Stimulated activated CD4-positive, alpha-beta T cell treated with anti-CD3 and anti-CD28 coated beads, TNF-alpha, amount 100 ng/mL, for 48 hours (primary cell): ENCODE results near the gene SCN2A.
"Not testable (repeated sequence)": the region's sequence is repeated elsewhere in the genome, so short reads cannot be mapped to it uniquely, and the experiment has no call there.

Experiments used
- DNase-seq, 3 donors: peaks; one replicate each; pipeline ENCODE4 v3.0.0-alpha.2; 2020; ENCODE audit warnings: low read depth in 3 of 3

Gene SCN2A

DNA sequence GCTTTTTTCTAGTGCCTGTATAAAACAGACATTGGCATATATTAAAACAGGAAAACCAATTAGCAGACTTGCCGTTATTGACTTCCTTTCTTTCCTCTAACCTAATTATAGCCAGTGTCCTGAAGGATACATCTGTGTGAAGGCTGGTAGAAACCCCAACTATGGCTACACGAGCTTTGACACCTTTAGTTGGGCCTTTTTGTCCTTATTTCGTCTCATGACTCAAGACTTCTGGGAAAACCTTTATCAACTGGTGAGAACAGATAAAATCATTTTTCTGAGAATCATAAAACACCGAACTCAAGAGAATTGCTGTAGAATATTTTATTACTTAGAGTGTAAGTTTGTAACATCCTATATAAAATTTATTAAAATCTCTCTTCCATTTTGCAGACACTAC, 74.3 kb downstream of the SCN2A start:
- no peak for DNase-seq

DNA sequence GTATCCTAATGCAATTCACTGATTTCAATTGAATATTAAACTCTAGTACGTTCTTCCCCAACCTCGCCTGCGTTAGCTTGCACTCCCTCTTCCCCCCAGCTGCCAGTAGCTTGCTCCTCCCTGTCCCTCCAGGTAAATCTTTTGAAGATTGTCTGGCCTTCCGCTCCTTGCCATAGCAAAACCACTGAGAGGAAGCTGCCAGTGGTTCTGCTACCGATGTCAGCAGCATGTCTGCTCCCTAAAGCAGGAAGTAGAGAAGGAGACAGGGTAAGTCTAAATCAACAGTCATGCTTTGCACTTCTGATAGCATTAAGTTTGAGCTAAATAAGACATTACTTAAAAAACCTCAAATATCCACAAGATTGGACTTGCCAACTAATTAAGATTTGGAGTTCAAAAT, 89.1 kb downstream of the SCN2A start:
- no peak for DNase-seq

- not testable (repeated sequence) for DNase-seq
Measured at GRCh38 chr2:165344276-165344675, 105.1 kb downstream of the SCN2A start.

GRCh38 chr2:165348441-165348840, 109.2 kb downstream of the SCN2A start:
- DNase-seq, result no peak

DNA sequence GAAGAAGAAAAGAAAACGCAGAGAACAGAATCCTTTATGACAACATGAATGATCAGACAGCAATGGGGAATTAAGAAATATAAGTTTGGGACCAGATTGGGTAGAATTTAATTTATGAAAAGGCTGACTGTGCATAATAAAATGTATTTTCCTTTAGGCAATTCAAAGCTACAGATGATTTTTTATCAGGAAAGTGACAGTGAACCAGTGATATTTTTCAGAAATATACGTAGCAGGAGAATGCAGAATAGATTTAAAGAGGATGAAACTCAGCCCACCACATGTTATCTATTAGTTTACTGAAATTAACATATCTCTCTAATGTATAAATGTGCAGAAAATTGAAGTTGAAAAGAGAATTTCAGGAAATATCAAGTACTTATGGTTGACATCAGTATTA, 110.0 kb downstream of the SCN2A start:
- no peak for DNase-seq

GRCh38 chr2:165357758-165358157, 118.5 kb downstream of the SCN2A start:
- no peak for DNase-seq

DNA sequence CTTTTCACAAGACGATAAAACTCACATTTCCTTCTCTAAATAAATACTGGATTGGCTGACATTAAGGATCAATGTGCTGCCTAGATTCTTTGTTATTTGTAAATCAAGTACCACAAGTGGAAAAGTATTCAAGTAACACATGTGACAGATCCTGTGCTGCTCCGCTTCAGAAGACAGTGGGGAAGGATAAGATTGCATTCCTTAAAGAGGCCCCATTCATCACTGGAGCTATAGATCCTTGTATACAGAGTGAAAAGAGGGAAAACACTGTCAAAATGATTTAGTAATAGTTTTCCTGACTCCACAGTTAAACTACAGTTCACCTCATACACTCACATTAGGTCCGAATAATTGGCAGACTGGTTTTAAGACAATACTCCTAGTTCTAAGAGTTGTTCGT, 122.3 kb downstream of the SCN2A start:
- no peak for DNase-seq

DNA sequence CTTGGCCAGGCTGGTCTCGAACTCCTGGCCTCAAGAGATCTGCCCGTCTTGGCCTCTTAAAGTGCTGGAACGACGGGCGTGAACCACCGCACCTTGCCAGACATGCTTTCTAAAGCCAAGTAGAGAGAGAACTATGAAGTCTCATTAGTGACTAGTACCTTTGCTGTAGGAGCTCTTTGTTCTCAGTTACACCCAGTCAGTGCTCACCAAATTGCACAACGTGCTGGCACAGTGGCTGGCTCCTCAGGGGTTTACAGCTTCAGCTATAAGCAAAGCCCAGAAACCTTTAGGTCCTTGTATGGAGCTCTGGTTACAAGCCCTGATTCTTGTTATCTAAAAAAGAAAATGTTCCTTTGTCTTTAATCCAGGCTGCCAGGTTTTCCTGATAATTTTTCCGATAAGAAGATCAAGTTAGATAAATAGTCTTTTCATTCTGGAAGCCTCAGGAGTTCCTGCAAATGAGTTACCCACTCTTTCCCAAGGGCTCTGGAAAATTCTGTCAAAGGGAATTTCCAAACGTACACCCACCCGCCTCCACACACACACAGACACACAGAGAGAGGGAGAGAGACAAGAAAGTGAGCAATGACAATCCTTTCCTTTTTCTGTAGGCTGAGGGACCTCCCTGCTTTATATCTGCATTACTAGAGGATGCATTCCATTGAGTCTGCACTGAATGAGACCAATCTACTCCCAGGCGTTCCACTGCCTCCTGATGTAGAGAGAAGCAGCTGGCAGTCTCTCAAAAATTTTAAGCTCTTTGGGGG, 130.1 kb downstream of the SCN2A start:
- no peak for DNase-seq

DNA sequence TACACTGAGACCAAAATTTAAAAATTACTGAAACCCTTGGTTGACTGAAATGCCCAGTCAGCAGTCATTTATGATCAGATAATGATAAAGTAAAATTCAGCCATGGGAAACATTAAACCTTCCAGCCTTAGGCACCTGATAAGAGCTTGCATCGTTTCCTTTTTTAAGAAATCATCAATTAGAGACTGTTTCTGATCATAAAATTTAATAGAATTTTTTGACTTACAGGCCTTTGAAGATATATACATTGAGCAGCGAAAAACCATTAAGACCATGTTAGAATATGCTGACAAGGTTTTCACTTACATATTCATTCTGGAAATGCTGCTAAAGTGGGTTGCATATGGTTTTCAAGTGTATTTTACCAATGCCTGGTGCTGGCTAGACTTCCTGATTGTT, 130.7 kb downstream of the SCN2A start:
- no peak for DNase-seq

DNA sequence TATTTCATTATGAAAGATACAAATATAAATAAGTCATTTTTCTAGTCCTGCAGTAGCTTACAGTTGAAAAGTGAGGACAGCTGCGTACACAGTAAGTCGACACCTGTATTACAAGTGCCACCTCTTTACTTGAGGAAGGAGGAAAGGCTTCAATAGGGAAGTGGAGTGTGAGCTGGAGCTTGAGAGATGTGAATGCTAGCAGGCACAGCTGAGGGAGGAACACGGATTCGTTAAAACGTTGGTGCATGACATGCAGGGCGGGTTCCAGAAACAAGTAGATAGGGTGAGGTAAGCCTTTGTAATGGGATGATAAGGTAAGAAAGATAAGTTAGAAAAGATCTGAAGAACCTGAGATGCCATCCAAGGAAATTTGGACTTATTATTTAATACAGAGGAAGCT, 132.1 kb downstream of the SCN2A start:
- no peak for DNase-seq

DNA sequence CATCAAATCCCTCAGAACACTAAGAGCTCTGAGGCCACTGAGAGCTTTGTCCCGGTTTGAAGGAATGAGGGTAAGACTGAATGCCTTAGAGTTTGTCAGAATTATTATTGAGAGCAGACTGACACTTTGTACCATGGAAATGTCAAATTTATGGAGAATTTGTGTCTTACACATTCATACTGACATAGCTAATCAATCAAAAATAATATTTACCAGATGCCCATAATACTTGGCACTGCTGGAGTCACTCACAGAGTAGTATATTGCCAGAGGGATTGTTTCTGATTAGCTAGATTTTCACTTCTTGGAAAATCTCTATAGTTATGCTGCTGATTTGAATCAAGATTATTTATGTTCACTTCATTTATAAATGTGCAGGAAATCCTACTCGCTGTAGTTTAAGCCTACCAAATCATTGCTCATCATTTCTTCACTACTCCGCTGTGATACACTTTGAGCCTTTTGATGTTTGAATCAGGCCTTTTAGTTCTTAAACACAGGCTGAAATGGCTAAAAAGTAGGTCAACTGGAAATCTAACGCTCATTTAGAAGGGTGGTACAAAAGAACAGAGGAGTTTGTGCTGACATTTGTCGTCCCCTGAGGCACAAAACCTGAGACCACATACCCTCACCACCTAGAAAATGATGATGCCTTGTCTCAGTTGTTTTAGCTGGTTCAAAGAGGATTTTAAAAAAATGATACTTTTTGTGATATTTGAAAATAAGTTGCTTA, 134.2 kb downstream of the SCN2A start:
- DNase-seq, result no peak

GRCh38 chr2:165376571-165376975, 137.4 kb downstream of the SCN2A start:
- no peak for DNase-seq

GRCh38 chr2:165382362-165382761, 143.1 kb downstream of the SCN2A start:
- DNase-seq, result no peak

- DNase-seq, result no peak
Measured at GRCh38 chr2:165390875-165391274, 151.7 kb downstream of the SCN2A start.

DNA sequence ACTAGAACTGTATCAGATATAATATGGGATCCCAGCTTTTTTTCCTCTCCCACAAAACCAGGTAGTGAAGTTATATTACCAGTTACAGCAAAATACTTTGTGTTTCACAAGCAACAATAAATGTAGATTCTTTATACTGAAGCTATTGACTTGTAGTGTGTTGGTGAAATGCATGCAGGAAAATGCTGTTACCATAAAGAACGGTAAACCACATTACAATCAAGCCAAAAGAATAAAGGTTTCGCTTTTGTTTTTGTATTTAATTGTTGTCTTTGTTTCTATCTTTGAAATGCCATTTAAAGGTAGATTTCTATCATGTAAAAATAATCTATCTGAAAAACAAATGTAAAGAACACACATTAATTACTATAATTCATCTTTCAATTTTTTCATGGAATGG, 152.6 kb downstream of the SCN2A start:
- no peak for DNase-seq

- DNase-seq, result peak in 2 of 3 donors; percentile 2 to 6
Measured at GRCh38 chr2:165398603-165399002, 159.4 kb downstream of the SCN2A start.

DNA sequence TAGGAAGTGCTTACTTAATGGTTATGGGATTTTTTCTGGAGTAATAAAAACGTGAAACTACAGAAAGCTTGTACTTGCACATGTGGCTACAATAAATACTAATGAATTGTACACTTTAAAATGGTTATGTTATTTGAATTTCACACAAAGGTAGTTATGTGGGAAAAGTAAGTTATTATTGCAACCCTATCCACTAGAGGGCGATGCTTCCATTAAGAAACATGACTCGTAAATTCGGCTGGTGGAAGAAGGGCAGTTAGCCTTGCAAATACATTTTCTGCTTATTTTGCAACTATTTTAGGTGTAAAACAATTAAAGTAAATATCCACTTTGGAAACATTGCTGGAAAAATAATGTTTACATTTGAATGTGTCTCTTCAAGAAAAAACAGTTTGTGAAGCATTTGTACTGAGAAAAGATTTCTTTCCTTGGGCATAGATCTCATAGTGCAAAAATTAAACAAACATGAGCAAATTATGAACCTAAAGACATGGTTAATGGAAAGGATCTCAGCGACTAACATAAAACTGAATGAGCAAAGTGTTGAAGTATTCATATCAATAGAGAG, 162.2 kb downstream of the SCN2A start:
- peak in 2 of 3 donors; percentile 0 to 19 for DNase-seq

- no peak for DNase-seq
Measured at GRCh38 chr2:165402162-165402561, 162.9 kb downstream of the SCN2A start.

DNA sequence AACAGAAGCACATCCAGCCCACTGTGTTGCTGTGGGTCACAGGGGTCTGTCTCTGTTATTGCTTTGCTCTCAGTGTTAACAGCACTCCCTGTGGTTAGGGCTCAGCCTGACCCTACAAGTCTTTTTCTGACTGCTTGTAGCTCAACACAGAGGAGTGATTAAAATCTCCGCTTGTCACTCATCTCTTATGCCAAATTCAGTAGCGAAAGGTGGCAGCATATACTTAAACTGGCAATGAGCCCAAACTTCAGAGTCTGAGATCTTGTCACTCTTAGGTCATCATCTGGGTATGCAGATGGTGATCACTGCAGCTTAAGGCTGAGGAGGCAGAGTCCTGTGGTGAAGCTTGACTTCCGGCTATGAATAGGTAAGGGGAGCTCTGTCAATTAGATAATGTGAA, 167.0 kb downstream of the SCN2A start:
- DNase-seq, result no peak

- no peak for DNase-seq
Measured at GRCh38 chr2:165407466-165407865, 168.3 kb downstream of the SCN2A start.

- no peak for DNase-seq
Measured at GRCh38 chr2:165408186-165408585, 169.0 kb downstream of the SCN2A start.

DNA sequence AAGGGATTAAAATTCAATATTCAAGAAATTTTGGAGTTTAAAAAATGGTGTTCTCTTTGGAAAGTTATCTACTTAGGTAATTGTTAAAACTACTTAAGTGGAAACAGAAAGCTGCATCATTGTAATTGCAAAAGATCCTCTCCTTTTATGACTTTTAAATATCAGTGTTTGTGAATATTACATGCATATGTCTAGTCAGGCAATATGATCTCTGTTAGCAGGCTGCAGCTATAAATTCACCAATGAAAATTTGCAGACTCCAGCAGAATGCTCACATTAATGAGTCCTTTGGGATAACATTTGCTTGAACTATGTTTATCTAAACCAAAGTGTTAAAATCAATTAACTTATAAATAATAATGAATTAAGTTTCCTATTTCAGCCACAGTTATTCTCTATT, 171.1 kb downstream of the SCN2A start:
- no peak for DNase-seq

- no peak for DNase-seq
Measured at GRCh38 chr2:165414187-165414586, 175.0 kb downstream of the SCN2A start.
